ENCODE results near the gene PSMD3.

Gene PSMD3

DNA sequence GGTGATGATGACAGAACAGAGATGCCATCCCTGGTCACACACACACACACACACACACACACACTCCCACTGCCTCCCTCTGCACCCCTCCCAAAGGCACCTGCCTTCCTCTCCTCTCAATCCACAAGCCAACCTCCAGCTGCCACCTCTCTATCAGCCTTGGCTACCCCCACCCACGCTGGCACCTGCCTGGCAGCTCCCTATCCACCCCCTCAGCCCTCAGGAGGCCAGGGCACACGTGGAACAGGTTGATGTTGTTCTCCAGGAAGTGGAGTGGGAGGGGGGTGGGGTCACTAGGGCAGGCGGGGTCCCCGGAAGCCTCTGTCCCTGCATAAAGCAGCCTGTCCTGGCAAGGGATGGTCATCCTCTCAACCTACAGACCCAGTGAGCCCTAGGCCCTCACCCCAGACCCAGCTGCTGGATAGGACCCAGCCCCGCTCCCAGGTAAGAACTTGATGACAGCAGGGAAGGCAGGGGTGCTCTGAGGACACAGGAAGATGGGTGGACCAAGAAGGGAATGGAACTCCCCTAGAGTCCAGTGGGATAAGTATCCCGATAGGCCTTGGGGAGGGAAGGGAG lies 17.9 kb upstream of the PSMD3 start, which contains the start of gene GSDMA:
GSDMA (plus strand) TSS at position 363 of the 579 bp plus-strand sequence. CDS start 2,684 bp downstream, outside the sequence.
- DNase-seq: no peak

DNA sequence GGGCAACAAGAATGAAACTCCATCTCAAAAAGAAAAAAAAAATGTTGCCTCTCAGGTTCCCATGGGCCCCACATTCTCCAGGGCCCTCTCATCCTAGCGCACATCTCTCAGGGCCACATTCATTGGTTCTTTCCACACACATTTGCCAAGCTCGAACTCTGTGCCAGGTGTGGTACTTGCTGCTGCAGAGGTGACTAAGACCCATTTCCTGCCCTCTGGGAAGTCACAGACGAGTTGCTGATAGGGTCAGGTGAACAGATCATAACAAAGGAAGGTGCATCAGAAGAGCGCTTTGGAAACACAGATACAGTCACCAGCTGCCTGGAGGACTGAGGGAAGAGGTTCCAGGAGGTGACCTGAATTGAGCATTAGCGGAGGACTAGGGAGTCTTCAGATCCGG lies 16.8 kb upstream of the PSMD3 start:
- DNase-seq: peak; percentile 65

DNA sequence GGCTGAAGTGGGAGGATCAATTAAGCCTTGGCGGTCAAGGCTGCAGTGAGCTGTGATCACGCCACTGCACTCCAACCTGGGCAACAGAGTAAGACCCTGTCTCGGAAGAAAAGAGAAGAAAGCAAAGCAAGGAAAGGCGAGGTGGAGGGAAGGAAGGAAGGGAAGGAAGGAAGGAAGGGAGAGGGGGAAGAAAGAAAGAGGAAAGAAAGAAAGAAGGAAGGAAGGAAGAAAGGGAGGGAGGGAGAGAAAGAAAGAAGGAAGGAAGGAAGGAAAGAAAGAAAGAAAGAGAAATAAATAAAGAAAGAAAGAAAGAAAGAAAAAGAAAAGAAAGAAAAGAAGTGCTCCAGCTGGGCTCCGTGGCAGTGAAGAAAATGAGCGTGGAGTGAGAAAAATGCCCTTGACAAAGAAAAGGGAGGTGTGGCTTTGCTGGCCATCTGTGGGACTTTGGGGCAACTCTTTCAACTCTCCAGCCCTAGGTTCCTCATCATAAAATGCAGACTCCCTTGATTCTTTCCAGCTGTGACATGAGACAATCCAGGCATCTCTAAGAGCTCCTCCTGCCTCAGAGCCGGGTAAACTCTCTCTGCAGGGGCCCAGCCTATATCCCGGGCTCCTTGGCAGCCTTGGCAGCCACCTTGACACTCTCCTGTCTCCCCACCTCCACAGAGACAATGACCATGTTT lies 15.4 kb upstream of the PSMD3 start:
- DNase-seq: no peak

DNA sequence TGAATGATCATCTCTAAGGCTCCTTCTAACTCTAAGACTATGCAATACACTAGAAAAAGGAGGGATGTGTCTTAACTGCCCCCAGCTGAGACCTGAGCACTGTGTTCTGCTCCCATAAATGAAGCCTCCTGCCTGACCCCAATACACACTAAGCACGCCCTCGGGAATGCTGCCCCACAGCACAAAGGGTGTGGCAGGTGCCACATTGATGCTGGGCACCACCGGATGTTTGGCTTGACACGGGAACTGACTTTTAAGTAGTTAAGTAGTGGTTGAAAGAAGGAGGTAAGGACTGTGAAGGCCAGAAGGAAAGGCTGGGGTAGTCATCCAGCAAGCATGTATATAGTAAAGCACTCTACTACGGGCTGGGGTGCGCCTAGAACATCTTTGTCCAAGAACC lies 13.8 kb upstream of the PSMD3 start:
- no peak for DNase-seq

DNA sequence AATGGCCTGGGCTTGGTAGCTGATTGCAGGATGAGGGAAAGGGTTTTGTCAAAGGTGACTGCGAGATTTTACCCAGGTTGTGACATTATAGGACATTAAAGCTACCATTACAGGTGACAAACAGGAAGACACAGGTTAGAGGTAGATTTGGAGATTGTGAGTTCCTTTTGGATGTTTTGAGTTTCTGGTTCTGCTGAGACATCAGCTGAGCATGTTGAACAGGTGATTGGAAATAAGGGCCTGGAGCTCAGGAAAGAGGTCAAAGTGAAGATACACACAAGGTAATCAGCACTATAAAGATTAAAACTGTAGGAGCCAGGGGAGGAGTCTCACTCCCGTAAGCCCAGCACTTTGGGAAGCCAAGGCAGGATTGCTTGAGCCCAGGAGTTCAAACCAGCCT lies 11.8 kb upstream of the PSMD3 start:
- no peak for DNase-seq

DNA sequence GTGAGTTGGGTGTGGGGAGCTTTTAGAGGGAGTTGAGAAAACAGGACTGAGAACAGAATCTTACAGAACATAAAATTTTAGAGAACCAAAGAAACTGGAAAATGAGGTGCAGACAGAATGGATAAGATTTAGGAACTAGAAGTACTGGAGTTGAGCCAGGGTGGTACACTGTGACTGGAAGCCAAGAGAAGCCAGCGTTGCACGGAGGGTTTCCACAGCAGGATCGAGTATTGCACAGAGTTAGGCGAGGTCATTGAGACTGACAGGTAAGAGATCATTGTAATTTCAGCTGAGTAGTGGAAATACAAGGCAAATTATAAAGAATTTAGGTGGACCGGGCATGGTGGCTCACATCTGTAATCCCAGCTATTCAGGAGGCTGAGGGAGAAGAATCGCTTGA lies 11.2 kb upstream of the PSMD3 start:
- DNase-seq: no peak

DNA sequence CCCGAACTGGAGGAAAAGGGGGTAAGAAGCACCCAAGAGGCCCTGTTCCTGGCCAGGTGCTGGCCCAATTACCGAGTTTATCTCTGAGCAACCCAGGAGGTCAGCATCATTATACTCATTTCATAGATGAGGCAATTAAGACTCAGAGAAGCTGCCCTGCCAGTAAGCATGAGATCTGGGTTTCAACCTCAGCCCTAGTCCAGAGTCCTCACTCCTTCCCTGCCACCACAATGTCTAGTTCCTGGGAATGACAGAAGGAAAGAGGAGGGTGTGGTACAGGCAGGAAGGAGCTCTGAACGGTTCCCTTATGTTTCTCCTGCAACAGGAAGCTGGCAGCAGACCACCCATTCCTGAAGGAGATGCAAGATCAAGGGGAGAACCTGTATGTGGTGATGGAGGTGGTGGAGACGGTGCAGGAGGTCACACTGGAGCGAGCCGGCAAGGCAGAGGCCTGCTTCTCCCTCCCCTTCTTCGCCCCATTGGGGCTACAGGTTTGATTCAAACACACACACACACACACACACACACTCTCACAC lies 10.4 kb upstream of the PSMD3 start:
- no peak for DNase-seq

DNA sequence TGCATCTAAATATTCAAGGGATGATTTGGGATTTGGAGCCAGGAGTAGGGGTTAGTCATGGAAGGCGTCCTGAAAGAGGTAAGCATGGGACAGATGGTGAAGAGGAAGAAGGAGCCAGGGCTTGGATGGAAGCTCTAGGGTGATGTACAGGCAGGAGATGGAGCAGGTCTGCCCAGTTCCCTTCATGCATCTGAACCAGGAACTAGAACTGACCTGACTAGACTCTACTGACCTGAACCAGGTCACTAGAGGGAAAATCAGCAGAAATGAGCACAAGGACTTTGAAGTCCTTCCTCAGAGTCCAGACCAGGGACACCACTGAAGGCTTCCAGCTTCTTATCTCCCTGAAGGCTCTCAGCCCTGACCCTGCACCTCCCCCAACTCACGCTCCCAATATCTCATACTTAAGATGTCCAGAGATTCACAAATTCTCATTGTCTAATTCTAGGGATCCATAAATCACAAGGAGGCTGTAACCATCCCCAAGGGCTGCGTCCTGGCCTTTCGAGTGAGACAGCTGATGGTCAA lies 9.5 kb upstream of the PSMD3 start:
- DNase-seq: no peak

DNA sequence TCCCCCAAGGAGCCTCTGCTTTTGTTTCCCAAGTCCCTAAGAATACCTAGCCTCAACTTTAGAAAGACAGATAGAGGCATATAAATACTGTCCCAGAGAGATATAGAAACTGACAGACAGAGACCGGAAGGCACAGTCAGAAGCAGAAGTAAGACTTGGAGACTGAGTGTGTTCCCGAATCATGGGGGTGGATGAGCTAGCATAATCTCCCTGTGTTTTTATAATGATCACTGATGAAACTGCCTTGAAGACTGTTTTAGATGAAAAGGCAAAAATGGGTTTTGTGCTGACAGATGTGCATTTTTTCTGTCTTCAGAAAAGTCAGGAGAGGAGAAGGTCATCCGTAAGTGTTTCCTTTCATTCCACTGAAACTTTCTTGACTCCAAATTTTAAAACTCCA lies 8.3 kb upstream of the PSMD3 start:
- DNase-seq: no peak

DNA sequence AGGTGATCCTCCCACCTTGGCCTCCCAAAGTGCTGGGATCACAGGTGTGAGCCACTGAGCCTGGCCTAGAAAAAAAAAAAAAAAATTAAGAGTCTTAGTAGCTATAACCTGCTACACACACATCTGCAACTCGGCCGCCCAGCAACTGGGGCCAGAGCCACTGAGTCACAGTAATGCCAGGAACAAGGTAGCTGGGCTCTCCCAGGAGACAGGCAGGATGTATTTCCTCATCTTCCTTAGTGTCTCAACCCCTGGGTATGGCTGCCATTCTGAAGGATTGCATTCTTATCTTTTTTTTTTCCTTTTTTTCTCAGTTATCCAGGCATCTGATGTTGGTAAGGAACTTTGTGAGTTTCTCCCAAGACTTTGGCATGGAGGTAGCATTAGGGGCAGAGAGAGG lies 7.1 kb upstream of the PSMD3 start:
- no peak for DNase-seq

DNA sequence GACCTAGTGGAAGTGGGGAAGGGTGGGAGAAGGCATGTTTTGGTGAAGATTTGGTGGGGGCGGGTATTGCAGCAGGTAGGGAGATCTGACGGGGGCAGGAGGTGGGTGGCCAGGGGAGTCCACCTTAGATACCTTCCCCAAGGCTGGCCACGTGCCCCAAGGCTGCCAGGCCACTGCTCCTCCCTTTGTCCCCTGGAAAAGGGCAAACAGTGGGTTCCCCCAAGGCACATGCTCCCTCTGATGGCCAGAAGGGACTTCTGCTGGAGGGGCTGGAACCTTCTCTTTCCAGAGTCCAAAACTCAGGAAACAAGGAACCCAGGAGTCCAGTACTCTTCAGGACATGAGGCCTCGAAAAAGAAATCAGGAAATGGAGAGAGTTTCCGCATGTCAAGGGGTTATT lies 6.2 kb upstream of the PSMD3 start:
- no peak for DNase-seq

DNA sequence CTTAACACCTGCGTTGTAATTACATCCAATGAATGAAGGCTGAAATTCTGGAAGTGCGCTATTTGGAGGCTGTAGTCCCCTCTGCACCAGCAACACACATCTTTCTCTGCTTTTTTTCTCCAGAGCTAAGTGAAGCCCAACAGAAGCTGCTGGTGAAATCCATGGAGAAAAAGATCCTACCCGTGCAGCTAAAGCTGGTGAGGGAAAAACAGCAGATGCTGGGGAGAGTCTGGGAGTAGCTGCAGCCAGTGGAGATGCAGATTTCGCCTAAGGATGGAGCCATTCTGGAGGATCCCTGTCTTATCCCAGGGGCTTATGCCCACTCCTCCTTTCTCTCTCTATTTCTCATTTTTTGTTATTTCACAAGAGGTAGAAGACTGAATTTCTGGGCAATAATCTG lies 4.8 kb upstream of the PSMD3 start:
- DNase-seq: no peak

DNA sequence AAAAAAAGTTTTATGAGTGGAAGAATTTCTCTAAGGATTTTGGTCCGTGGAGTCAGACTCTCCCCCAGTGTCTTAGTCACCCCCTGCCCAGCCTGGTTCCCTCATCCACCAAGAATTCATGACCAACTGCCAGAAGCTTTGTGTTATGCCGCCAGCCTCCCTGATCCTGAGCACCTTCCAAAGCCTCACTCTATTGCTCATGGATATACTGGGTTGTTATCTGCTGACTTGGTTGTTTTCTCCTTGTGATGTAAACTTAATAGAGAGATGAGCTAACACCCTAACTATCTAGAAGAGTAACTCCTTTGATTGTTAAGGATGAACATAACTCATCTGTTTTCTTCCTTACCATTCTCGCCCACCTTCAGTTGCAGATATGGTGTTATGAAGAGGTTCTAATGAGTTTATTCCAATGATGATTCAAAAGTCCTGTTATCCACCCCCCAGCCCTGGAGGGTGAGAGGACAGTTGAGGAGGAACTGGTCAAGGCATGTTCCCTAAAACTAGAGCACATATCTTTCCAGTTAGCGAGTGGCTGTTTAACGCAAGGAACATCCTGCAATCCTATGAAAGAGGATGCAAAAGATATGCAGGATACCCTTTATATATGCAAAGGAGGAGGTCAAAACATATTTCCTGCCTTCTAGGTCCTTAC lies 1.5 kb upstream of the PSMD3 start:
- DNase-seq: no peak

DNA sequence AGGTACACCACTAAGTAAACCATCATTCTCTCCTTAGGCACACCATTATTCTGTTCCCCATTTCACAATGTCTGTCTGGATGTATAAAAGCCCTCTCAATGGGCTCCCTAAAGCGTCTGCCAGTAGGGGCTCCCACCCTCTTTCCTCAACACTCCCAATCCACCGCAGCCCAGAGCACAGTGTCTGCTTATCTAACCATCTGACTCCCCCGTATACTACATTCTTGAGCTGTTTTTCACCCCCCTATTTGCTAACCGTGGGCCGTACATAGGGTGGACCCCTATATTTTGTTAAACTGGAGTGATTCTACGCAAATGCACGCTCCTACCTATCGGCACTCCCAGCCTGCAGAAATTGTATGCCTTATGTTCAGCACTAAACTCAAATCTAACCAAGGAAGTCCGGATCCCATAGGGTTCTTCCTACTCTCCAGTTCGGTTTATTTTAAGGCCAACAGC lies 685 bp upstream of the PSMD3 start:
- DNase-seq: no peak

DNA sequence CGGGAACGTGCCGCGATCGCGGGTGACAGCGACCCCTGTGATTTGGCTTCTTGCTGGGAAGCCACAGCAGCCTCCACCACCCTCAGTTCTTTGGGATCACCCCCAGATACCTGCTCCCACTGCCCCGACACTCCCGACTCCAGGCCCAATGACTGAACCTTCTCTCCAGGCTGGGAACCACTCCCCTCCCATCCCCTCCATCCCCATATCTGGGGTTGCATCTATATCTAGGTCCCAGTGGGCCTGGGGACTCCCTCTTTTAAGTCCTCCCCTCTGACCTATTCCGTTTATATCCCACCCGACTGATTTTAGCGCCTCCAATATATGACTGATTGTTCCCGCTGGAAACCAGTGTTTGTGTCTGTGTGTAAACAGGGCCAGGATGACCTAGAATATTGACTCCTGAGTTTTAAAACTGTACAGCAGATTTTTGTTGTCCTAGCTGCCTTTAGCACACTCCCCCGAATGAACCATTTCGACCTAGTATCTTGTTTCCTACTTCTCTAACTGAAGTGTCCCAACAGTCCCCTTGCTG lies 667 bp downstream of the PSMD3 start:
- DNase-seq: no peak

DNA sequence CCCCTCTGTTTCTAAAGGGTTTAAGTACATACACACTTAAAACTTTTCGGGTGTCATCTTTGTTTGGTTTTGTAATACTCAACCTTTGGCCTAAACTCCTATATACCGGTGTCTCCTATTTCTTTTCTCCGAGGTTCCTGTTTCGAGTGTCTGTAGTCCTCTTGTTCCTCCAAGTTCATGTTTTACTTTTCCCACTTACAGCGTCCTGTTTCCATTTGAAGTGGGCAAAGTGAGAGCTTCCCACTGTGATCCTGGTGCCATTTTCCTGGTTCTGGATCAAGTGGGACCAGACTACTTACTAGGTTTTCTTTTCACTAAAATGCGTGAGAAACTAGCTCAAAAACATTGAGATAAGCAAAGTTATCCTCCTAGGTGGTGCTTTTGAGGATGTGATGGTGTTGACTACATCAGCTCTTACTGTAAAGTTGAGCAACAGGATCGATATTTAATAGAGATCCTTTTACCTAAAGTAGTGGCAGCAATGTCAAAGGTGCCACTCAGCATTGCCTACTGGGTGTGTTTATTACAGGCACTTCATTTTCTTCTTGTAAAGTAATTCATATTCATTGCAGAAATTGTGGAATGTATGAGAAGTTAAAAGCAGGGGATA lies 1.3 kb downstream of the PSMD3 start:
- no peak for DNase-seq

DNA sequence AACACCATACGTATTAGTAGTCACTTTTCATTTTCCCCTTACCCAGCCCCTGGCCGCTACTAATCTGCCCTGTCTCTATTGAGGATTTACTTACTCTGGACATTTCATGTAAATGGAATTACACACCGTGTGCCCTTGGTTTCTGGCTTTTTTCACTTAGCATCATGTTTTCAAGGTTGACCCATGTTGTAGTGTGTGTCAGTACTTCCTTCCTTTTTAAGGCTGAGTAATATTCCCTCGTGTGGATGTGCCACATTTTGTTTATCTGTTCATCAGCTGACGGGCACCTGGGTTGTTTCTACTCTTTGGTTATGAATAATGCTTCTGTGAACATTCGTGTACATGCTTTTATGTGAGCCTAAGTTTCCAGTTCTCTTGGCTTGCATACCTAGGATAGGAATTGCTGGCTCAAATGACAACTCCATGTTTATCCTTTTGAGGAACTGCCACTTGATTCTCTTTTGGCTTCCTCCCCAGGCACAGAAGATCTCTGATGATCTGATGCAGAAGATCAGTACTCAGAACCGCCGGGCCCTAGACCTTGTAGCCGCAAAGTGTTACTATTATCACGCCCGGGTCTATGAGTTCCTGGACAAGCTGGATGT lies 7.7 kb downstream of the PSMD3 start:
- no peak for DNase-seq

DNA sequence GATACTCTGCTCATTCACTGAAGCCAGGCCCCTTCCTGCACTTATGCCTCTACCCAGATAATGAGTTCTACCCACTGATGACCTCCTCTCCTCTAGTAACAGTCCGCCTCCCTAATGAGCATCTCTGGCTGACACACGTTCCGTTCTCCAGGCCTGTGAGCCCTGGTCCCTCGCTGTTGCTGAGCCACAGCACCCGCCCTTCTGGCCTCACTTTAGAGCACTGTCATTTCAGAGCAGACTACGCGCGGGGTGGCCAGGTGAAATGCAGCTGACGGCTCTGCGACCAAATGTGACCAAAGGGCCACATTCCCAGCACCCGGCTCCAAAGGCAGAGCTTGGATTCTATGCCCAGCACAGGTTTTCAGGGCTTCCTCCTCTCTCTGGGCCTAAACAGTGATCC lies 13.8 kb downstream of the PSMD3 start:
- DNase-seq: no peak

DNA sequence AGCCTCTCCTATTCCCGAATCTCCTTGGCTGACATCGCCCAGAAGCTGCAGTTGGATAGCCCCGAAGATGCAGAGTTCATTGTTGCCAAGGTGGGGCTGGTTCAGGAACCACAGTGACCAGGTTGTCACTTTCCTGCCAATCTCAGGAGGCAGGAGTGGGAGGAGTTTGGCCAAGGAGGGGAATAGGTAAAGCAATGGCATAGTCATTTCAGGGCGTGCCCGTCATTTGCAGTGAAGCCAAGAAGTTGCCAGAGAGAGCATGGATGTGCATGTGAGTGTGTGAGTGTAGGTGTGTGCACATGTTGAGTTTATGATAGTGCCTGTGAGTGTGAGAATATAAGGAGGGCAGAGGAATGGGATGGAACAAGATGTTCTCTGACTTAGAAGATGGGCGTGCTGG lies 14.8 kb downstream of the PSMD3 start:
- no peak for DNase-seq

DNA sequence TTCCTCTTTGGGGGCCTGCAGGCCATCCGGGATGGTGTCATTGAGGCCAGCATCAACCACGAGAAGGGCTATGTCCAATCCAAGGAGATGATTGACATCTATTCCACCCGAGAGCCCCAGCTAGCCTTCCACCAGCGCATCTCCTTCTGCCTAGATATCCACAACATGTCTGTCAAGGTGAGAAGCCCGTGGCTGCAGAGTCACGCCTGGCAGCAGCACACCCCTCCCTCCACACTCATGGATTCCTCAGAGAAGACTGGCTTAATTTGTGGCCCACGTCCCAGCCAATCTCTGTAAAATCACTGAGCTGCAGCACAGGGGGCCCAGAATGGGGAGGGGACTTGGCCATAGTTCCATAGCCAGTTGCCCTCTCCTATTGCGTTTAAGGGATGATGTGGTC lies 15.6 kb downstream of the PSMD3 start:
- DNase-seq: no peak

DNA sequence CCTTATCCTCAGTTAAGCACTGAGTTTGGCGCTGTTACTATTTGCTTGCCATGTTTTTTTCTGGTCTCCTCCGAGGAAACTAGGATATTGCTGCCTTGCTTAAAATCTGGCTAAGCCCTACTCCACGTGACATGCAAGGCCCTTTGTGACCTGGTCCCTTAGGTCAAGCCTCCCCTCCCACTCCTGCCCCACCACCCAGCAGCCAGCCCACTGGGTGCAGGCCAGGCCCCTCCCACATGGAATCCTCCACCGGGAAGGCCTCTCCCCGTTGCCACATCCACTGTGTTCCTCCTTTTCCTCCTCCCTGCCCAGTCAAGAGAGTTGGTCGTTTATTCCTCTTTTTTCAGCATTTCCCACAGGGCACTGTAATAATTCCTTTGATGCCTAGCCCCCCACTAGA lies 16.2 kb downstream of the PSMD3 start:
- no peak for DNase-seq

DNA sequence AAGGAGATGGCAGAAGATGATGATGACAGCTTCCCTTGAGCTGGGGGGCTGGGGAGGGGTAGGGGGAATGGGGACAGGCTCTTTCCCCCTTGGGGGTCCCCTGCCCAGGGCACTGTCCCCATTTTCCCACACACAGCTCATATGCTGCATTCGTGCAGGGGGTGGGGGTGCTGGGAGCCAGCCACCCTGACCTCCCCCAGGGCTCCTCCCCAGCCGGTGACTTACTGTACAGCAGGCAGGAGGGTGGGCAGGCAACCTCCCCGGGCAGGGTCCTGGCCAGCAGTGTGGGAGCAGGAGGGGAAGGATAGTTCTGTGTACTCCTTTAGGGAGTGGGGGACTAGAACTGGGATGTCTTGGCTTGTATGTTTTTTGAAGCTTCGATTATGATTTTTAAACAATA lies 16.9 kb downstream of the PSMD3 start:
- no peak for DNase-seq

DNA sequence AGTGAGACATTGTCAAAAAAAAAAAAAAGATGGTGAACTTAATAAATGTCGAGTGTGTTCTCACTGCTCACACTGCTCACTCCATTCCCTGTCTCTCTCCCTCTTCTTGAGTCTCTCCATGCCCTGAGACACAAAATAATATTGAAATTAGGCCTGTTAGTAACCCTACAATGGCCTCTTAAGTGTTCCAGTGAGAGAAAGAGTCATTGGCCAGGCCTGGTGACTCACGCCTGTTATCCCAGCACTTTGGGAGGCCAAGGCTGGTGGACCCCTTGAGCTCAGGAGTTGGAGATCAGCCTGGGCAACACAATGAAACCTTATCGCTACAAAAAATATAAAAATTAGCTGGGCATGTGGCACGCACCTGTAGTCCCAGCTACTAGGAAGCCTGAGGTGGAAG lies 18.5 kb downstream of the PSMD3 start:
- DNase-seq: no peak
